ENCODE results near the gene BATF. TPM values are rescaled to one million over a fixed set of nuclear protein-coding genes. Genes with fewer than 3 reads are reported as not detected.
A peak's percentile ranks its signal among the peaks of the same experiment; 100 is the strongest.

The BATF gene
- polyA plus RNA-seq, 3 donors from 2014 or later, result 61.7 to 97.4 (median 95.6) TPM

GRCh38 chr14:75579882-75580281, 57.6 kb downstream of the BATF start:
- peaks cover 18 to 25% of the 10 kb centered on the region in 2 donors for H3K4me1 Mint-ChIP-seq
- H3K4me3 Mint-ChIP-seq, result peak overlapping the region in 4 of 5 donors; percentile 93 to 97 (median 94)
- H3K36me3 Mint-ChIP-seq, result no peaks in the 10 kb centered on the region
- no peaks in the 10 kb centered on the region for H3K9me3 Mint-ChIP-seq
- no peak overlapping the region for H3K27ac Mint-ChIP-seq
- no peak for DNase-seq
- peaks cover 0 to 3% (median 2%) of the 10 kb centered on the region in 3 donors for H3K27me3 Mint-ChIP-seq (ENCODE audit: low read depth in 3 of 3)

- Mint-ChIP-seq H3K27me3 (ENCODE audit: low read depth in 3 of 3) (peaks cover 0 to 3% (median 0%) of the 10 kb centered on the region in 3 donors), H3K4me1 (no peaks in the 10 kb centered on the region), H3K27ac (no peak overlapping the region), H3K4me3 (no peak overlapping the region), H3K9me3 (no peaks in the 10 kb centered on the region), H3K36me3 (no peaks in the 10 kb centered on the region)
- DNase-seq, result no peak
Measured at GRCh38 chr14:75587388-75587787, 65.1 kb downstream of the BATF start.

GRCh38 chr14:75589931-75590330, 67.7 kb downstream of the BATF start:
- peaks cover 0 to 6% (median 0%) of the 10 kb centered on the region in 3 donors for H3K36me3 Mint-ChIP-seq
- H3K27ac Mint-ChIP-seq, result no peak overlapping the region
- no peaks in the 10 kb centered on the region for H3K9me3 Mint-ChIP-seq
- no peak overlapping the region for H3K4me3 Mint-ChIP-seq
- H3K4me1 Mint-ChIP-seq, result no peaks in the 10 kb centered on the region
- peaks cover 0 to 2% (median 1%) of the 10 kb centered on the region in 3 donors for H3K27me3 Mint-ChIP-seq (ENCODE audit: low read depth in 3 of 3)
- DNase-seq, result no peak

GRCh38 chr14:75591331-75591946, 69.2 kb downstream of the BATF start:
- Mint-ChIP-seq H3K36me3 (peaks cover 0 to 6% (median 0%) of the 10 kb centered on the region in 3 donors), H3K9me3 (no peaks in the 10 kb centered on the region)

GRCh38 chr14:75591987-75592575, 69.8 kb downstream of the BATF start:
- Mint-ChIP-seq H3K27me3 (ENCODE audit: low read depth in 3 of 3) (peaks cover 0 to 2% (median 0%) of the 10 kb centered on the region in 3 donors), H3K36me3 (peaks cover 0 to 6% (median 0%) of the 10 kb centered on the region in 3 donors), H3K9me3 (no peaks in the 10 kb centered on the region), H3K4me3 (no peak overlapping the region), H3K4me1 (no peaks in the 10 kb centered on the region), H3K27ac (no peak overlapping the region)
- no peak for DNase-seq

More at GRCh38 chr14:75591331-75591946, 69.2 kb downstream of the BATF start:
- peaks cover 0 to 2% (median 0%) of the 10 kb centered on the region in 3 donors for H3K27me3 Mint-ChIP-seq (ENCODE audit: low read depth in 3 of 3)
- H3K4me3 Mint-ChIP-seq, result no peak overlapping the region
- no peak for DNase-seq
- no peak overlapping the region for H3K27ac Mint-ChIP-seq
- H3K4me1 Mint-ChIP-seq, result no peaks in the 10 kb centered on the region

- peaks cover 0 to 5% (median 0%) of the 10 kb centered on the region in 3 donors for H3K27me3 Mint-ChIP-seq (ENCODE audit: low read depth in 3 of 3)
- peaks cover 0 to 6% (median 0%) of the 10 kb centered on the region in 3 donors for H3K36me3 Mint-ChIP-seq
- no peaks in the 10 kb centered on the region for H3K4me1 Mint-ChIP-seq
- no peaks in the 10 kb centered on the region for H3K9me3 Mint-ChIP-seq
- no peak overlapping the region for H3K27ac Mint-ChIP-seq
- no peak overlapping the region for H3K4me3 Mint-ChIP-seq
- DNase-seq, result no peak
Measured at GRCh38 chr14:75595226-75595625, 73.0 kb downstream of the BATF start.

Other genes starting within 250 kb of the BATF start
- gene FOS, start 243.6 kb upstream of the BATF start, polyA plus RNA-seq, result 100 to 1,000 TPM; 525 to 765 (median 608) TPM
- under 1 TPM in 1 of 3 donors, not detected in 2; 0.47 TPM for gene JDP2, start 94.4 kb upstream of the BATF start, polyA plus RNA-seq
- 1 to 10 TPM in 1 of 3 donors, under 1 TPM in 1, not detected in 1; 0.24 to 1.4 TPM for gene FLVCR2, start 56.2 kb downstream of the BATF start, polyA plus RNA-seq
- 10 to 100 TPM; 28.7 to 34.4 (median 32.4) TPM for gene ERG28, start 138.4 kb downstream of the BATF start, polyA plus RNA-seq
- gene TTLL5, start 138.8 kb downstream of the BATF start, polyA plus RNA-seq, result 10 to 100 TPM in 1 of 3 donors, 1 to 10 TPM in 1, not detected in 1; 6.9 to 10.4 TPM